B cell (primary cell): Measurements from ENCODE around the gene AHCTF1.

Experiments
- CTCF ChIP-seq: fragments of 200-600 bp; IDR thresholded peaks from one replicate; pipeline ENCODE4 v1.8.0; 2022; ENCODE audit warnings: antibody characterized with exemption, mild to moderate bottlenecking
- EZH2 ChIP-seq: IDR thresholded peaks from 2 replicates; pipeline ENCODE4 v1.6.1; 2012; ENCODE audit warnings: borderline replicate concordance, low read depth, mild to moderate bottlenecking, moderate library complexity, low read length; ENCODE audit not compliant: insufficient read depth, poor library complexity, severe bottlenecking

- TF ChIP-seq CTCF (no peak), EZH2 (no peak)
Measured at GRCh38 chr1:246811985-246812384, 119.8 kb downstream of the AHCTF1 start.
